RWPE1 (cell line): ENCODE results near the gene C9orf78.

Experiments used
- CTCF ChIA-PET: fragments of 350-600 bp; sonication (Branson Sonifier 250); formaldehyde crosslinking; extraction: SDS; loops from one replicate; lab custom pipeline; 2021; lab: Yijun Ruan, JAX
- POLR2A ChIA-PET: fragments of 400-600 bp; formaldehyde crosslinking; extraction: SDS; loops from one replicate; lab custom pipeline; 2020; ENCODE audit warnings: antibody characterized with exemption; ENCODE audit not compliant: low non-redundant PET; lab: Yijun Ruan, JAX
- DNase-seq: peaks from one replicate; pipeline ENCODE4 v3.0.0; 2012; ENCODE audit warnings: low spot score
- H3K27ac ChIP-seq: fragments of 450-650 bp; 2 replicates; pipeline ENCODE4 v1.5.1; 2017
- CTCF ChIP-seq: fragments of 450-650 bp; conservative IDR thresholded peaks from 2 replicates; pipeline ENCODE4 v1.5.1; 2017; ENCODE audit warnings: low read depth, mild to moderate bottlenecking

Gene C9orf78

GRCh38 chr9:129823935-129824601 is 11.0 kb downstream of the C9orf78 start, which contains the start of gene TOR1A:
TOR1A (minus strand) TSS chr9:129824136; CDS start chr9:129824085, 51 bp downstream.
- TF ChIP-seq CTCF, result no peak
- peak; percentile 95 for DNase-seq
- peak within 1 kb of the TSS; percentile 82 for H3K27ac ChIP-seq
- ChIA-PET POLR2A (no interaction called here), CTCF (no interaction called here)

- TF ChIP-seq CTCF, result no peak
- peak; percentile 38 for DNase-seq
- CTCF ChIA-PET, result no interaction called here
- POLR2A ChIA-PET, result no interaction called here
- H3K27ac ChIP-seq, result peak overlapping the region; percentile 82
Measured at GRCh38 chr9:129823542-129823934, 11.5 kb downstream of the C9orf78 start.

GRCh38 chr9:129822898-129823541 is 12.1 kb downstream of the C9orf78 start:
- H3K27ac ChIP-seq, result peak overlapping the region; percentile 82
- TF ChIP-seq CTCF, result no peak
- POLR2A ChIA-PET, result no interaction called here
- CTCF ChIA-PET, result interaction anchor here (2.1 kb wide), 1 partner anchor 85 kb away, joined by 6 read pairs; no protein-coding TSS in a partner anchor
- peak; percentile 48 for DNase-seq

GRCh38 chr9:129816501-129817435 is 18.3 kb downstream of the C9orf78 start:
- no peak for DNase-seq

GRCh38 chr9:129815278-129815677 is 19.8 kb downstream of the C9orf78 start:
- POLR2A ChIA-PET, result no interaction called here
- no peak for DNase-seq
- TF ChIP-seq CTCF, result no peak
- CTCF ChIA-PET, result interaction anchor here (0.7 kb wide), 1 partner anchor 173 kb away, joined by 3 read pairs; no protein-coding TSS in a partner anchor
- H3K27ac ChIP-seq, result peak overlapping the region; percentile 22

More at GRCh38 chr9:129816501-129817435, 18.3 kb downstream of the C9orf78 start:
- CTCF ChIA-PET, result no interaction called here
- POLR2A ChIA-PET, result no interaction called here
- no peak for TF ChIP-seq CTCF
- H3K27ac ChIP-seq, result no peak overlapping the region
